HepG2 (cell line): ENCODE data around the gene CGB3. TPM values are rescaled to one million over a fixed set of nuclear protein-coding genes. Genes with fewer than 3 reads are reported as not detected.

ENCODE experiments used
- AHDC1 ChIP-seq: sonication (generic); formaldehyde crosslinking; IDR thresholded peaks from 2 replicates; pipeline ENCODE4 v1.5.1; 2020; ENCODE audit warnings: mild to moderate bottlenecking, missing genetic modification reagents, borderline replicate concordance
- CTCF ChIP-seq: sonication (generic); formaldehyde crosslinking; IDR thresholded peaks from 2 replicates; pipeline ENCODE4 v1.5.0; 2020; ENCODE audit warnings: mild to moderate bottlenecking, missing genetic modification reagents, moderate library complexity
- HCFC1 ChIP-seq: fragments of 150-350 bp; IDR thresholded peaks from 2 replicates; pipeline ENCODE4 v1.6.1; 2014; ENCODE audit warnings: low read depth, low read length
- ZBTB26 ChIP-seq: IDR thresholded peaks from 2 replicates; pipeline ENCODE4 v1.6.1; 2016; ENCODE audit warnings: missing compliant biosample characterization, missing genetic modification reagents, borderline replicate concordance
- ZBTB33 ChIP-seq: sonication (generic); formaldehyde crosslinking; IDR thresholded peaks from 2 replicates; pipeline ENCODE4 v1.4.0; 2020; ENCODE audit warnings: missing genetic modification reagents
- ZBTB8A ChIP-seq: sonication (generic); formaldehyde crosslinking; IDR thresholded peaks from 2 replicates; pipeline ENCODE4 v1.4.0; 2020; ENCODE audit warnings: mild to moderate bottlenecking, low read depth, missing genetic modification reagents, borderline replicate concordance
- ZFAT ChIP-seq: sonication (generic); formaldehyde crosslinking; conservative IDR thresholded peaks from 2 replicates; pipeline ENCODE4 v1.8.1; 2023; ENCODE audit warnings: missing genetic modification reagents, inconsistent platforms
- ZNF143 ChIP-seq: sonication (generic); formaldehyde crosslinking; IDR thresholded peaks from 2 replicates; pipeline ENCODE4 v1.4.0; 2020; ENCODE audit warnings: missing genetic modification reagents
- ZNF564 ChIP-seq: sonication (generic); formaldehyde crosslinking; IDR thresholded peaks from 2 replicates; pipeline ENCODE4 v1.8.1; 2023; ENCODE audit warnings: mild to moderate bottlenecking, missing genetic modification reagents
- ZNF574 ChIP-seq: sonication (generic); formaldehyde crosslinking; IDR thresholded peaks from 2 replicates; pipeline ENCODE4 v1.4.0; 2020; ENCODE audit warnings: missing genetic modification reagents
- ZNF674 ChIP-seq: sonication (generic); formaldehyde crosslinking; IDR thresholded peaks from 2 replicates; pipeline ENCODE4 v1.5.0; 2020; ENCODE audit warnings: low read depth, mild to moderate bottlenecking, missing genetic modification reagents
- ZNF747 ChIP-seq: sonication (generic); formaldehyde crosslinking; IDR thresholded peaks from 2 replicates; pipeline ENCODE4 v1.8.1; 2023; ENCODE audit warnings: missing genetic modification reagents, mild to moderate bottlenecking, borderline replicate concordance
- ZSCAN31 ChIP-seq: sonication (generic); formaldehyde crosslinking; IDR thresholded peaks from 2 replicates; pipeline ENCODE4 v1.5.0; 2020; ENCODE audit warnings: low read depth, mild to moderate bottlenecking, missing genetic modification reagents
- polyA plus RNA-seq, 8 experiments: library from polyadenylated mRNA; depleted of rRNA in 3 of 8; stranded (reverse) in 7 of 8; unstranded in 1 of 8; fragments of >200 nt; fragmentation: Illumina TruSeq in 4 of 8; extraction: Trizol in 4 of 8; gene quantifications; 2 replicates each; pipeline versions ENCODE4 v1.2.1 to v1.2.3, GENCODE V29; 2011 to 2016; ENCODE audit warnings: low read depth in 4 of 8, missing spikeins in 1 of 8, mixed read lengths in 1 of 8; ENCODE audit not compliant: insufficient read depth in 1 of 8
- total RNA-seq, 5 experiments: library from RNA; depleted of rRNA; stranded (reverse); fragments of >200 nt; fragmentation: Illumina TruSeq; extraction: Trizol; gene quantifications; 2 replicates each; pipeline ENCODE4 v1.2.3, GENCODE V29; 2016; ENCODE audit warnings: low read depth in 1 of 5

Gene CGB3
- total and polyA plus RNA-seq, 2 of the 13 experiments (the other 11 are each of a cell fraction or from before 2014, with no cell fraction given) = not detected

- TF ChIP-seq AHDC1 (CRISPR knock-in tag) (no peak), ZNF674 (no peak), ZBTB33 (CRISPR knock-in tag) (peak; percentile 16; the same call in 1 of the 2 replicates), HCFC1 (no peak), ZSCAN31 (peak; percentile 54; the same call in 1 of the 2 replicates), ZBTB26 (CRISPR knock-in tag) (no peak), ZNF143 (CRISPR knock-in tag) (peak; percentile 52; the same call in 1 of the 2 replicates), ZNF747 (CRISPR knock-in tag) (no peak), ZNF564 (no peak), ZBTB8A (no peak), CTCF (CRISPR knock-in tag) (peak; percentile 78), ZNF574 (CRISPR knock-in tag) (peak; percentile 38; the same call in 1 of the 2 replicates), ZFAT (CRISPR knock-in tag) (no peak)
Observed at GRCh38 chr19:48997972-48998371, 26.2 kb downstream of the CGB3 start (continued).
